ENCODE data around the gene PSMG4.

The PSMG4 gene

DNA sequence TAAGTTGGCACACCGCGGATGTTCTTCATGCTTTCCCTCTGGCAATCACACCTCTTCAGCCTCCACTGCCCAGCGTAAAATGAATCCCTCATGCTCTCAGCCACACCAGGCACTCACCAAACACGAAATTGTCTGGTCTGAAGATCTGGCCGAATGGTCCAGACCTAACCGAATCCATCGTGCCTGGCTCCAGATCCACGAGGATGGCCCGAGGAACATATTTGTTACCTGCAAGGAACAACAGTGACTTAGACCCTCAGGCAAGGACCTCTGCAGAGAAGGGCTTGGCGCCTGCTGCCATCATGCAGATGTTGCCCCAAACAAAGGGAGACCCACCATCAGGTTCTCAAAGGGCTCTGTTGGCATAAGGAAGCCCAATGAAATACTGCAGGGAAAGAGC lies 32.7 kb upstream of the PSMG4 start:
- H2BK120ac ChIP-seq (ENCODE audit: insufficient read depth, low read length, poor library complexity) = no peak overlapping the region
- no peak overlapping the region for H2AK5ac ChIP-seq (ENCODE audit: low read length)
- H3K4ac ChIP-seq (ENCODE audit: low read depth, low read length) = no peak overlapping the region
- H3K79me2 ChIP-seq (ENCODE audit: control insufficient read depth, insufficient read depth, low read length, poor library complexity) = peaks cover 11% of the 10 kb centered on the region
- H4K8ac ChIP-seq (ENCODE audit: low read depth, low read length) = no peak overlapping the region
- peaks cover 2 to 3% of the 10 kb centered on the region in 2 experiments for H3K36me3 ChIP-seq (ENCODE audit: control insufficient read depth in 1 of 2, insufficient read depth in 2 of 2, low read length in 2 of 2)
- H3K27me3 ChIP-seq (ENCODE audit: insufficient read depth, low read length) = peaks cover 38% of the 10 kb centered on the region
- H3K14ac ChIP-seq (ENCODE audit: low read length) = no peak overlapping the region
- no peak overlapping the region for H2BK12ac ChIP-seq (ENCODE audit: low read length)
- H3K4me3 ChIP-seq (ENCODE audit: low read depth, low read length) = peak overlapping the region; percentile 90
- H4K91ac ChIP-seq (ENCODE audit: low read depth, low read length) = no peak overlapping the region
- H3K9ac ChIP-seq (ENCODE audit: low read length) = no peak overlapping the region
- H2BK5ac ChIP-seq (ENCODE audit: low read depth, low read length, poor library complexity) = no peak overlapping the region
- peaks cover 14% of the 10 kb centered on the region for H3K79me1 ChIP-seq (ENCODE audit: low read length)
- H3K4me1 ChIP-seq (ENCODE audit: control insufficient read depth in 1 of 2, insufficient read depth in 2 of 2, low read length in 2 of 2) = peaks cover 16 to 31% of the 10 kb centered on the region in 2 experiments
- peak overlapping the region; percentile 71 for H3K4me2 ChIP-seq (ENCODE audit: low read length)
- H4K12ac ChIP-seq (ENCODE audit: low read depth, low read length) = no peak overlapping the region
- H2AFZ ChIP-seq (ENCODE audit: insufficient read depth, low read length, poor library complexity) = no peak overlapping the region
- no peak overlapping the region for H3K18ac ChIP-seq (ENCODE audit: low read length)
- WGBS (ENCODE audit: extremely low coverage, insufficient coverage, insufficient read length) = no CpG with 5 or more reads among the region's 10 CpGs
- peaks cover 8% of the 10 kb centered on the region for H3K9me3 ChIP-seq (ENCODE audit: insufficient read depth, low read depth, low read length)
- no peak overlapping the region for H3K23ac ChIP-seq (ENCODE audit: low read length)
- DNase-seq = no peak
- H3K27ac ChIP-seq (ENCODE audit: low read depth, low read length) = no peak overlapping the region

- peaks cover 2 to 3% of the 10 kb centered on the region in 2 experiments for H3K36me3 ChIP-seq (ENCODE audit: control insufficient read depth in 1 of 2, insufficient read depth in 2 of 2, low read length in 2 of 2)
- H3K14ac ChIP-seq (ENCODE audit: low read length) = peak overlapping the region; percentile 69
- no peak overlapping the region for H3K23ac ChIP-seq (ENCODE audit: low read length)
- H2BK12ac ChIP-seq (ENCODE audit: low read length) = no peak overlapping the region
- no peak overlapping the region for H4K12ac ChIP-seq (ENCODE audit: low read depth, low read length)
- peak overlapping the region; percentile 39 for H3K4ac ChIP-seq (ENCODE audit: low read depth, low read length)
- peak in 1 of 2 donors; percentile 32 for DNase-seq
- peak overlapping the region; percentile 64 for H3K9ac ChIP-seq (ENCODE audit: low read length)
- H3K27me3 ChIP-seq (ENCODE audit: insufficient read depth, low read length) = peaks cover 45% of the 10 kb centered on the region
- peaks cover 22 to 34% of the 10 kb centered on the region in 2 experiments for H3K4me1 ChIP-seq (ENCODE audit: control insufficient read depth in 1 of 2, insufficient read depth in 2 of 2, low read length in 2 of 2)
- peak overlapping the region; percentile 28 for H2BK120ac ChIP-seq (ENCODE audit: insufficient read depth, low read length, poor library complexity)
- peak overlapping the region; percentile 90 for H3K4me3 ChIP-seq (ENCODE audit: low read depth, low read length)
- H3K79me2 ChIP-seq (ENCODE audit: control insufficient read depth, insufficient read depth, low read length, poor library complexity) = peaks cover 15% of the 10 kb centered on the region
- H3K79me1 ChIP-seq (ENCODE audit: low read length) = peaks cover 18% of the 10 kb centered on the region
- no peak overlapping the region for H2BK5ac ChIP-seq (ENCODE audit: low read depth, low read length, poor library complexity)
- H4K8ac ChIP-seq (ENCODE audit: low read depth, low read length) = no peak overlapping the region
- H3K27ac ChIP-seq (ENCODE audit: low read depth, low read length) = no peak overlapping the region
- H3K4me2 ChIP-seq (ENCODE audit: low read length) = peak overlapping the region; percentile 71
- peak overlapping the region; percentile 2 for H2AK5ac ChIP-seq (ENCODE audit: low read length)
- H2AFZ ChIP-seq (ENCODE audit: insufficient read depth, low read length, poor library complexity) = peak overlapping the region; percentile 56
- H3K9me3 ChIP-seq (ENCODE audit: insufficient read depth, low read depth, low read length) = peaks cover 8% of the 10 kb centered on the region
- H3K18ac ChIP-seq (ENCODE audit: low read length) = peak overlapping the region; percentile 91
- WGBS (ENCODE audit: extremely low coverage, insufficient coverage, insufficient read length) = no CpG with 5 or more reads among the region's 54 CpGs
- H4K91ac ChIP-seq (ENCODE audit: low read depth, low read length) = peak overlapping the region; percentile 50
These were observed 32.0 kb upstream of the PSMG4 start for GRCh38 chr6:3226481-3227362.

- H3K9ac ChIP-seq (ENCODE audit: low read length) = peak within 1 kb of the TSS; percentile 64
- peak within 1 kb of the TSS; percentile 58 for H4K8ac ChIP-seq (ENCODE audit: low read depth, low read length)
- peak within 1 kb of the TSS; percentile 51 for H2BK12ac ChIP-seq (ENCODE audit: low read length)
- H2BK5ac ChIP-seq (ENCODE audit: low read depth, low read length, poor library complexity) = no peak within 1 kb of the TSS
- H3K4me3 ChIP-seq (ENCODE audit: low read depth, low read length) = peak within 1 kb of the TSS; percentile 90
- peak within 1 kb of the TSS; percentile 63 for H4K91ac ChIP-seq (ENCODE audit: low read depth, low read length)
- peak within 1 kb of the TSS; percentile 39 for H4K12ac ChIP-seq (ENCODE audit: low read depth, low read length)
- H3K4me2 ChIP-seq (ENCODE audit: low read length) = peak within 1 kb of the TSS; percentile 71
- no peak within 1 kb of the TSS for H3K27ac ChIP-seq (ENCODE audit: low read depth, low read length)
- peak within 1 kb of the TSS; percentile 91 for H3K18ac ChIP-seq (ENCODE audit: low read length)
- H3K27me3 ChIP-seq (ENCODE audit: insufficient read depth, low read length) = peaks cover 49% of the 10 kb centered on the region
- no peak within 1 kb of the TSS for H3K23ac ChIP-seq (ENCODE audit: low read length)
- H3K79me2 ChIP-seq (ENCODE audit: control insufficient read depth, insufficient read depth, low read length, poor library complexity) = peaks cover 15% of the 10 kb centered on the region
- peaks cover 22 to 37% of the 10 kb centered on the region in 2 experiments for H3K4me1 ChIP-seq (ENCODE audit: control insufficient read depth in 1 of 2, insufficient read depth in 2 of 2, low read length in 2 of 2)
- peaks cover 6% of the 10 kb centered on the region for H3K9me3 ChIP-seq (ENCODE audit: insufficient read depth, low read depth, low read length)
- H3K14ac ChIP-seq (ENCODE audit: low read length) = peak within 1 kb of the TSS; percentile 69
- peak within 1 kb of the TSS; percentile 28 for H2BK120ac ChIP-seq (ENCODE audit: insufficient read depth, low read length, poor library complexity)
- peak within 1 kb of the TSS; percentile 2 for H2AK5ac ChIP-seq (ENCODE audit: low read length)
- H2AFZ ChIP-seq (ENCODE audit: insufficient read depth, low read length, poor library complexity) = peak within 1 kb of the TSS; percentile 56
- H3K79me1 ChIP-seq (ENCODE audit: low read length) = peaks cover 18% of the 10 kb centered on the region
- peaks cover 2 to 3% of the 10 kb centered on the region in 2 experiments for H3K36me3 ChIP-seq (ENCODE audit: control insufficient read depth in 1 of 2, insufficient read depth in 2 of 2, low read length in 2 of 2)
- DNase-seq = peak in 1 of 2 donors; percentile 6
- WGBS (ENCODE audit: extremely low coverage, insufficient coverage, insufficient read length) = no CpG with 5 or more reads among the region's 66 CpGs
- peak within 1 kb of the TSS; percentile 39 for H3K4ac ChIP-seq (ENCODE audit: low read depth, low read length)
These were observed 31.2 kb upstream of the PSMG4 start, which contains the start of gene TUBB2B for GRCh38 chr6:3227363-3228045. Gene TUBB2B, minus strand, starts transcription at chr6:3227653. Its CDS starts 110 bp downstream, at chr6:3227543.

DNA sequence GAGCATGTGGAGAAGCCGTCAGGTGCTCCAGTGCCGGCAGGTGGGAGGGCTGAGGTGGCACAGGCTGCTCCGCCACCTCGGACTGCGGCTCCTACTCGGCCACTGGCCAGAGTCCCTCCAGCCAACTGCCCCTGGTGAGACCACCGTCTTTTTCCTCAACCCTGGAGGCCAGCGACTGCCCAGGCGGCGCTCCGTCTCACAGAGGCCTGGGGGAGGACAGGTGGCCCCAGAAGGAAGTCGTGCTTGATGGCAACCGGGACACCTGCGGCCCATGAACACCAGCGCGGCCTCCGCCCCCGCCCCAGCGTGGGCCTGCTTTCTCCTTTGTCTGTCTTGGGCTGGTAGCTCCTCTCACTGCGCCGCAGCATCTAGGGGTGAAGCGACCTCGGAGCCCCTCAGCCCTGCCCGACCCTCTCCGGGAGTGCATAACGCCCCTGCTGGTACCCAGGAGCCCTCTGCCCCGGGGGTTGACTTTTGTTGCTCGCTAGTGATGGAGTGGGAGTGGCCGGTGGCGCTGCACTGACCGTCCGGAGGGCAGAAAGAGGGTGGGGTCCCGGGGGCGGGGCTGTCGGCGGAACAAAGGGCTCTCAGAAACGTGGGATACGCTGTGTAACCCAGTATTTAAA lies 30.6 kb upstream of the PSMG4 start:
- Histone ChIP-seq H3K9me3 (ENCODE audit: insufficient read depth, low read depth, low read length) (peaks cover 5% of the 10 kb centered on the region), H3K36me3 (ENCODE audit: control insufficient read depth in 1 of 2, insufficient read depth in 2 of 2, low read length in 2 of 2) (peaks cover 2 to 3% of the 10 kb centered on the region in 2 experiments), H4K8ac (ENCODE audit: low read depth, low read length) (peak overlapping the region; percentile 58), H2AK5ac (ENCODE audit: low read length) (no peak overlapping the region), H3K79me2 (ENCODE audit: control insufficient read depth, insufficient read depth, low read length, poor library complexity) (peaks cover 15% of the 10 kb centered on the region), H3K79me1 (ENCODE audit: low read length) (peaks cover 18% of the 10 kb centered on the region), H2BK5ac (ENCODE audit: low read depth, low read length, poor library complexity) (no peak overlapping the region), H2BK120ac (ENCODE audit: insufficient read depth, low read length, poor library complexity) (no peak overlapping the region), H3K27ac (ENCODE audit: low read depth, low read length) (no peak overlapping the region), H3K14ac (ENCODE audit: low read length) (peak overlapping the region; percentile 13), H4K12ac (ENCODE audit: low read depth, low read length) (peak overlapping the region; percentile 39), H3K18ac (ENCODE audit: low read length) (peak overlapping the region; percentile 74), H3K4me1 (ENCODE audit: control insufficient read depth in 1 of 2, insufficient read depth in 2 of 2, low read length in 2 of 2) (peaks cover 22 to 37% of the 10 kb centered on the region in 2 experiments), H3K23ac (ENCODE audit: low read length) (no peak overlapping the region), H3K4me2 (ENCODE audit: low read length) (peak overlapping the region; percentile 71), H3K9ac (ENCODE audit: low read length) (no peak overlapping the region), H3K27me3 (ENCODE audit: insufficient read depth, low read length) (peaks cover 49% of the 10 kb centered on the region), H3K4ac (ENCODE audit: low read depth, low read length) (peak overlapping the region; percentile 13), H2BK12ac (ENCODE audit: low read length) (peak overlapping the region; percentile 51), H2AFZ (ENCODE audit: insufficient read depth, low read length, poor library complexity) (peak overlapping the region; percentile 48), H4K91ac (ENCODE audit: low read depth, low read length) (peak overlapping the region; percentile 63), H3K4me3 (ENCODE audit: low read depth, low read length) (peak overlapping the region; percentile 59)
- no CpG with 5 or more reads among the region's 38 CpGs for WGBS (ENCODE audit: extremely low coverage, insufficient coverage, insufficient read length)
- DNase-seq = no peak
